SK-N-SH (cell line): Measurements from ENCODE around the gene INSRR. TPM values are rescaled to one million over a fixed set of nuclear protein-coding genes. Genes with fewer than 3 reads are reported as not detected.

Experiments used
- CTCF ChIA-PET: fragments of 300-600, 350-600 bp; formaldehyde crosslinking; extraction: SDS; loops from one replicate; lab custom pipeline; 2021; lab: Yijun Ruan, JAX
- POLR2A ChIA-PET: fragments of 350-600 bp; sonication (Branson Sonifier 250); formaldehyde crosslinking; extraction: SDS; loops from one replicate; lab custom pipeline; 2020; ENCODE audit warnings: antibody characterized with exemption, inconsistent platforms; lab: Yijun Ruan, JAX
- DNase-seq: peaks from one replicate; pipeline ENCODE4 v3.0.0; 2012
- H2AFZ ChIP-seq: fragments of 200-600 bp; sonication (generic); 2 replicates; pipeline ENCODE4 v1.8.1; 2016; ENCODE audit warnings: antibody characterized with exemption, mild to moderate bottlenecking, low read depth
- H3F3A ChIP-seq: fragments of 200-600 bp; sonication (generic); replicated peaks from 2 replicates; pipeline ENCODE3; 2016; ENCODE audit warnings: antibody characterized with exemption, mild to moderate bottlenecking; ENCODE audit not compliant: insufficient read depth
- H3K27ac ChIP-seq, 2 experiments: fragments of 200-500 bp in 1 of 2; fragments of 200-600 bp in 1 of 2; sonication (Bioruptor generic) in 1 of 2; sonication (generic), shearing (Covaris generic) in 1 of 2; 2 replicates each; pipeline versions ENCODE4 v1.5.1 to v1.6.1; 2014 to 2016; ENCODE audit warnings: low read depth in 2 of 2, inconsistent platforms in 1 of 2, low read length in 1 of 2, mild to moderate bottlenecking in 1 of 2, mixed read lengths in 1 of 2
- H3K27me3 ChIP-seq: fragments of 200-600 bp; sonication (generic), shearing (Covaris generic); 2 replicates; pipeline ENCODE4 v1.6.1; 2016; ENCODE audit warnings: mixed run types; ENCODE audit not compliant: insufficient read depth
- H3K36me3 ChIP-seq, 2 experiments: fragments of 200-500 bp in 1 of 2; fragments of 200-600 bp in 1 of 2; sonication (Bioruptor generic) in 1 of 2; sonication (generic) in 1 of 2; replicated peaks in 1 of 2; 2 replicates each; pipeline versions ENCODE3 to v1.5.1; 2014 to 2016; ENCODE audit warnings: low read length in 1 of 2, mild to moderate bottlenecking in 1 of 2; ENCODE audit not compliant: insufficient read depth in 2 of 2, control insufficient read depth in 1 of 2
- H3K4me1 ChIP-seq, 2 experiments: fragments of 200-500 bp in 1 of 2; fragments of 200-600 bp in 1 of 2; sonication (Bioruptor generic) in 1 of 2; sonication (generic), shearing (Covaris generic) in 1 of 2; 2 replicates each; pipeline versions ENCODE4 v1.5.1 to v1.6.1; 2014 to 2016; ENCODE audit warnings: low read depth in 1 of 2, low read length in 1 of 2, mixed run types in 1 of 2; ENCODE audit not compliant: insufficient read depth in 2 of 2, control insufficient read depth in 1 of 2
- H3K4me2 ChIP-seq: fragments of 200-600 bp; sonication (generic), shearing (Covaris generic); 2 replicates; pipeline ENCODE4 v1.6.1; 2017; ENCODE audit warnings: mixed run types
- H3K4me3 ChIP-seq, 2 experiments: fragments of 200-500 bp in 1 of 2; fragments of 200-600 bp in 1 of 2; sonication (Bioruptor generic) in 1 of 2; sonication (generic), shearing (Covaris generic) in 1 of 2; 2 replicates each; pipeline versions ENCODE4 v1.5.1 to v1.8.1; 2014 to 2016; ENCODE audit warnings: low read depth in 2 of 2, inconsistent platforms in 1 of 2, low read length in 1 of 2, mild to moderate bottlenecking in 1 of 2, mixed read lengths in 1 of 2, moderate library complexity in 1 of 2
- H3K79me2 ChIP-seq: fragments of 200-600 bp; sonication (generic); 2 replicates; pipeline ENCODE4 v1.8.1; 2017; ENCODE audit warnings: mild to moderate bottlenecking; ENCODE audit not compliant: insufficient read depth
- H3K9ac ChIP-seq: fragments of 200-600 bp; sonication (generic); 2 replicates; pipeline ENCODE4 v1.6.1; 2017; ENCODE audit warnings: mixed run types
- H3K9me2 ChIP-seq: fragments of 200-600 bp; sonication (generic); 2 replicates; pipeline ENCODE4 v1.6.1; 2017; ENCODE audit warnings: mixed run types
- H3K9me3 ChIP-seq: fragments of 200-600 bp; sonication (generic); 2 replicates; pipeline ENCODE4 v1.6.1; 2017; ENCODE audit warnings: mixed run types, mild to moderate bottlenecking, moderate library complexity
- H4K20me1 ChIP-seq: fragments of 200-600 bp; sonication (generic); 2 replicates; pipeline ENCODE4 v1.6.1; 2017; ENCODE audit warnings: mild to moderate bottlenecking, mixed run types; ENCODE audit not compliant: insufficient read depth
- ELF1 ChIP-seq: IDR thresholded peaks from 2 replicates; pipeline ENCODE4 v1.4.0; 2012
- EP300 ChIP-seq, 2 experiments: IDR thresholded peaks; 2 replicates each; pipeline versions ENCODE4 v1.4.0 to v1.6.1; 2012; ENCODE audit warnings: borderline replicate concordance in 1 of 2, low read depth in 1 of 2, low read length in 1 of 2
- FOXJ3 ChIP-seq: sonication (generic); formaldehyde crosslinking; IDR thresholded peaks from 2 replicates; pipeline ENCODE4 v1.5.1; 2020; ENCODE audit warnings: mild to moderate bottlenecking, missing genetic modification reagents
- GATA2 ChIP-seq: sonication (generic); formaldehyde crosslinking; IDR thresholded peaks from 2 replicates; pipeline ENCODE4 v1.5.0; 2020; ENCODE audit warnings: mild to moderate bottlenecking, missing genetic modification reagents
- JUND ChIP-seq: IDR thresholded peaks from 2 replicates; pipeline ENCODE4 v1.4.0; 2012
- MEF2A ChIP-seq: IDR thresholded peaks from 2 replicates; pipeline ENCODE4 v1.4.0; 2012; ENCODE audit warnings: low read depth, borderline replicate concordance
- MXI1 ChIP-seq: IDR thresholded peaks from 2 replicates; pipeline ENCODE4 v1.6.1; 2012; ENCODE audit warnings: mild to moderate bottlenecking, low read depth, low read length, improper control_type of control experiment
- NFIC ChIP-seq: IDR thresholded peaks from 2 replicates; pipeline ENCODE4 v1.4.0; 2012; ENCODE audit warnings: borderline replicate concordance
- RAD21 ChIP-seq: IDR thresholded peaks from 2 replicates; pipeline ENCODE4 v1.6.1; 2012; ENCODE audit warnings: mild to moderate bottlenecking, low read length
- RCOR1 ChIP-seq: fragments of 150-350 bp; IDR thresholded peaks from 2 replicates; pipeline ENCODE4 v1.6.1; 2017; ENCODE audit warnings: antibody characterized with exemption, low read length
- SIN3A ChIP-seq: IDR thresholded peaks from 2 replicates; pipeline ENCODE4 v1.6.1; 2012; ENCODE audit warnings: low read depth, mild to moderate bottlenecking, low read length, moderate library complexity, borderline replicate concordance
- SMC3 ChIP-seq: IDR thresholded peaks from 2 replicates; pipeline ENCODE4 v1.6.1; 2012; ENCODE audit warnings: low read depth, low read length, improper control_type of control experiment
- TCF12 ChIP-seq: IDR thresholded peaks from 2 replicates; pipeline ENCODE4 v1.4.0; 2012
- TEAD4 ChIP-seq: IDR thresholded peaks from 2 replicates; pipeline ENCODE4 v1.4.0; 2012; ENCODE audit warnings: mild to moderate bottlenecking, borderline replicate concordance; ENCODE audit not compliant: insufficient read depth
- WGBS: methylation state at CpG from one replicate; pipeline ENCODE4 v1.1.6; 2017; ENCODE audit warnings: low lambda C conversion rate; 5-methylcytosine and 5-hydroxymethylcytosine counted together
- polyA plus RNA-seq, 3 experiments: library from polyadenylated mRNA; depleted of rRNA; stranded (reverse); fragments of >200 nt; gene quantifications; 2 replicates each; pipeline ENCODE4 v1.2.3, GENCODE V29; 2012
- TF ChIP-seq, protein P1 (sequence below): fragments of 200-600 bp; sonication (generic); IDR thresholded peaks from 2 replicates; pipeline ENCODE4 v1.6.1; 2017; ENCODE audit warnings: antibody characterized with exemption, mild to moderate bottlenecking, moderate library complexity
- TF ChIP-seq, protein P2 (sequence below): IDR thresholded peaks from 2 replicates; pipeline ENCODE4 v1.6.1; 2012; ENCODE audit warnings: mild to moderate bottlenecking, low read depth, low read length, moderate library complexity
- TF ChIP-seq, protein P3 (sequence below): fragments of 150-350 bp; IDR thresholded peaks from 2 replicates; pipeline ENCODE4 v1.6.1; 2017; ENCODE audit warnings: antibody characterized with exemption, low read length, low read depth, borderline replicate concordance
- TF ChIP-seq, protein P4 (sequence below): IDR thresholded peaks from 2 replicates; pipeline ENCODE4 v1.4.0; 2012; ENCODE audit warnings: low read depth, borderline replicate concordance
- TF ChIP-seq, protein P5 (sequence below): IDR thresholded peaks from 2 replicates; pipeline ENCODE4 v1.4.0; 2012; ENCODE audit warnings: low read depth, borderline replicate concordance
- TF ChIP-seq, protein P6 (sequence below): IDR thresholded peaks from 2 replicates; pipeline ENCODE4; 2012

Gene INSRR
- polyA plus RNA-seq, 1 of the 3 experiments (the other 2 are of a cell fraction), result 0.20 TPM

DNA sequence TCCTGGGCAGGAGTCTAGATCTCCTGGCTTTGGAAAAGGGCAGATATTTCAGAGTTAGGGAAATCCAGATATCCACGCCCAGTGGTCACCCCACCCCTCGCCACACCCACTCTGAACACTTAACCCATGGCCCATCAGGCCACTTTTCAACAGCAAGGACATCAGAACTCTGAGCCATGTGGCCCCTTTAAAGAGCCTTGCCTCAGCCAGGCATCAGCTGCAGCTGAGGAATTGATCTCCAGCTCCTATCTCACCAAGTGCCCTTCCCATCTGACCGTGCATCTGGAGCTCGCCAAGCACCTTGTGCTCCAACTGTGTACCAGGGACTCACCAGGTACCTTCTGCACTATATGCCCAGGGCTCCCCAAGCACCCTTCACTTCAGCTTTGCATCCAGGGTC, 22.0 kb downstream of the INSRR start:
- H3K9ac ChIP-seq, result no peak overlapping the region
- DNase-seq, result no peak
- TF ChIP-seq ELF1 (no peak), FOXJ3 (no peak), TEAD4 (no peak), SIN3A (no peak), NFIC (no peak), GATA2 (no peak), RCOR1 (no peak), RAD21 (no peak), MXI1 (no peak), TCF12 (no peak), JUND (no peak), EP300 (IDR thresholded peaks at IDR 0.05; ENCODE audit: borderline replicate concordance in 1 of 2, low read depth in 1 of 2, low read length in 1 of 2) (no peak), MEF2A (no peak), SMC3 (no peak)
- TF ChIP-seq, protein P1, sequence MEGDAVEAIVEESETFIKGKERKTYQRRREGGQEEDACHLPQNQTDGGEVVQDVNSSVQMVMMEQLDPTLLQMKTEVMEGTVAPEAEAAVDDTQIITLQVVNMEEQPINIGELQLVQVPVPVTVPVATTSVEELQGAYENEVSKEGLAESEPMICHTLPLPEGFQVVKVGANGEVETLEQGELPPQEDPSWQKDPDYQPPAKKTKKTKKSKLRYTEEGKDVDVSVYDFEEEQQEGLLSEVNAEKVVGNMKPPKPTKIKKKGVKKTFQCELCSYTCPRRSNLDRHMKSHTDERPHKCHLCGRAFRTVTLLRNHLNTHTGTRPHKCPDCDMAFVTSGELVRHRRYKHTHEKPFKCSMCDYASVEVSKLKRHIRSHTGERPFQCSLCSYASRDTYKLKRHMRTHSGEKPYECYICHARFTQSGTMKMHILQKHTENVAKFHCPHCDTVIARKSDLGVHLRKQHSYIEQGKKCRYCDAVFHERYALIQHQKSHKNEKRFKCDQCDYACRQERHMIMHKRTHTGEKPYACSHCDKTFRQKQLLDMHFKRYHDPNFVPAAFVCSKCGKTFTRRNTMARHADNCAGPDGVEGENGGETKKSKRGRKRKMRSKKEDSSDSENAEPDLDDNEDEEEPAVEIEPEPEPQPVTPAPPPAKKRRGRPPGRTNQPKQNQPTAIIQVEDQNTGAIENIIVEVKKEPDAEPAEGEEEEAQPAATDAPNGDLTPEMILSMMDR, result no peak
- TF ChIP-seq, protein P2, sequence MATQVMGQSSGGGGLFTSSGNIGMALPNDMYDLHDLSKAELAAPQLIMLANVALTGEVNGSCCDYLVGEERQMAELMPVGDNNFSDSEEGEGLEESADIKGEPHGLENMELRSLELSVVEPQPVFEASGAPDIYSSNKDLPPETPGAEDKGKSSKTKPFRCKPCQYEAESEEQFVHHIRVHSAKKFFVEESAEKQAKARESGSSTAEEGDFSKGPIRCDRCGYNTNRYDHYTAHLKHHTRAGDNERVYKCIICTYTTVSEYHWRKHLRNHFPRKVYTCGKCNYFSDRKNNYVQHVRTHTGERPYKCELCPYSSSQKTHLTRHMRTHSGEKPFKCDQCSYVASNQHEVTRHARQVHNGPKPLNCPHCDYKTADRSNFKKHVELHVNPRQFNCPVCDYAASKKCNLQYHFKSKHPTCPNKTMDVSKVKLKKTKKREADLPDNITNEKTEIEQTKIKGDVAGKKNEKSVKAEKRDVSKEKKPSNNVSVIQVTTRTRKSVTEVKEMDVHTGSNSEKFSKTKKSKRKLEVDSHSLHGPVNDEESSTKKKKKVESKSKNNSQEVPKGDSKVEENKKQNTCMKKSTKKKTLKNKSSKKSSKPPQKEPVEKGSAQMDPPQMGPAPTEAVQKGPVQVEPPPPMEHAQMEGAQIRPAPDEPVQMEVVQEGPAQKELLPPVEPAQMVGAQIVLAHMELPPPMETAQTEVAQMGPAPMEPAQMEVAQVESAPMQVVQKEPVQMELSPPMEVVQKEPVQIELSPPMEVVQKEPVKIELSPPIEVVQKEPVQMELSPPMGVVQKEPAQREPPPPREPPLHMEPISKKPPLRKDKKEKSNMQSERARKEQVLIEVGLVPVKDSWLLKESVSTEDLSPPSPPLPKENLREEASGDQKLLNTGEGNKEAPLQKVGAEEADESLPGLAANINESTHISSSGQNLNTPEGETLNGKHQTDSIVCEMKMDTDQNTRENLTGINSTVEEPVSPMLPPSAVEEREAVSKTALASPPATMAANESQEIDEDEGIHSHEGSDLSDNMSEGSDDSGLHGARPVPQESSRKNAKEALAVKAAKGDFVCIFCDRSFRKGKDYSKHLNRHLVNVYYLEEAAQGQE, result no peak
- TF ChIP-seq, protein P3, sequence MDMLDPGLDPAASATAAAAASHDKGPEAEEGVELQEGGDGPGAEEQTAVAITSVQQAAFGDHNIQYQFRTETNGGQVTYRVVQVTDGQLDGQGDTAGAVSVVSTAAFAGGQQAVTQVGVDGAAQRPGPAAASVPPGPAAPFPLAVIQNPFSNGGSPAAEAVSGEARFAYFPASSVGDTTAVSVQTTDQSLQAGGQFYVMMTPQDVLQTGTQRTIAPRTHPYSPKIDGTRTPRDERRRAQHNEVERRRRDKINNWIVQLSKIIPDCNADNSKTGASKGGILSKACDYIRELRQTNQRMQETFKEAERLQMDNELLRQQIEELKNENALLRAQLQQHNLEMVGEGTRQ, result no peak
- TF ChIP-seq, protein P4, sequence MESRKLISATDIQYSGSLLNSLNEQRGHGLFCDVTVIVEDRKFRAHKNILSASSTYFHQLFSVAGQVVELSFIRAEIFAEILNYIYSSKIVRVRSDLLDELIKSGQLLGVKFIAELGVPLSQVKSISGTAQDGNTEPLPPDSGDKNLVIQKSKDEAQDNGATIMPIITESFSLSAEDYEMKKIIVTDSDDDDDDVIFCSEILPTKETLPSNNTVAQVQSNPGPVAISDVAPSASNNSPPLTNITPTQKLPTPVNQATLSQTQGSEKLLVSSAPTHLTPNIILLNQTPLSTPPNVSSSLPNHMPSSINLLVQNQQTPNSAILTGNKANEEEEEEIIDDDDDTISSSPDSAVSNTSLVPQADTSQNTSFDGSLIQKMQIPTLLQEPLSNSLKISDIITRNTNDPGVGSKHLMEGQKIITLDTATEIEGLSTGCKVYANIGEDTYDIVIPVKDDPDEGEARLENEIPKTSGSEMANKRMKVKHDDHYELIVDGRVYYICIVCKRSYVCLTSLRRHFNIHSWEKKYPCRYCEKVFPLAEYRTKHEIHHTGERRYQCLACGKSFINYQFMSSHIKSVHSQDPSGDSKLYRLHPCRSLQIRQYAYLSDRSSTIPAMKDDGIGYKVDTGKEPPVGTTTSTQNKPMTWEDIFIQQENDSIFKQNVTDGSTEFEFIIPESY, result no peak
- TF ChIP-seq, protein P5, sequence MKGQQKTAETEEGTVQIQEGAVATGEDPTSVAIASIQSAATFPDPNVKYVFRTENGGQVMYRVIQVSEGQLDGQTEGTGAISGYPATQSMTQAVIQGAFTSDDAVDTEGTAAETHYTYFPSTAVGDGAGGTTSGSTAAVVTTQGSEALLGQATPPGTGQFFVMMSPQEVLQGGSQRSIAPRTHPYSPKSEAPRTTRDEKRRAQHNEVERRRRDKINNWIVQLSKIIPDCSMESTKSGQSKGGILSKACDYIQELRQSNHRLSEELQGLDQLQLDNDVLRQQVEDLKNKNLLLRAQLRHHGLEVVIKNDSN, result no peak
- TF ChIP-seq, protein P6, sequence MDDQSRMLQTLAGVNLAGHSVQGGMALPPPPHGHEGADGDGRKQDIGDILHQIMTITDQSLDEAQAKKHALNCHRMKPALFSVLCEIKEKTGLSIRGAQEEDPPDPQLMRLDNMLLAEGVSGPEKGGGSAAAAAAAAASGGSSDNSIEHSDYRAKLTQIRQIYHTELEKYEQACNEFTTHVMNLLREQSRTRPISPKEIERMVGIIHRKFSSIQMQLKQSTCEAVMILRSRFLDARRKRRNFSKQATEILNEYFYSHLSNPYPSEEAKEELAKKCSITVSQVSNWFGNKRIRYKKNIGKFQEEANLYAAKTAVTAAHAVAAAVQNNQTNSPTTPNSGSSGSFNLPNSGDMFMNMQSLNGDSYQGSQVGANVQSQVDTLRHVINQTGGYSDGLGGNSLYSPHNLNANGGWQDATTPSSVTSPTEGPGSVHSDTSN, result no peak
- peaks cover 0 to 63% of the 10 kb centered on the region in 2 experiments; a peak in 2 of 4 replicates for H3K4me1 ChIP-seq
- ChIA-PET POLR2A (interaction anchor here (0.7 to 5.8 kb wide), 3 partner anchors 24 to 35 kb away, joined by 3 to 38 read pairs (median 6); partner anchors contain the start of genes INSRR and NTRK1), CTCF (interaction anchor here (0.6 to 12.8 kb wide), 10 partner anchors 10 to 148 kb away, joined by 3 to 476 read pairs (median 28); partner anchors contain the start of genes INSRR, NTRK1 and PEAR1)
- no peaks in the 10 kb centered on the region for H4K20me1 ChIP-seq
- no peak overlapping the region for H2AFZ ChIP-seq
- H3F3A ChIP-seq, result no peaks in the 10 kb centered on the region
- no peaks in the 10 kb centered on the region for H3K36me3 ChIP-seq
- no peak overlapping the region for H3K27ac ChIP-seq
- no peaks in the 10 kb centered on the region for H3K9me3 ChIP-seq
- H3K27me3 ChIP-seq, result peaks cover 9% of the 10 kb centered on the region; the same call in 1 of the 2 replicates
- 83% methylated on average over 3 of the region's 4 CpGs for WGBS
- H3K9me2 ChIP-seq, result no peaks in the 10 kb centered on the region
- no peak overlapping the region for H3K4me3 ChIP-seq
- H3K4me2 ChIP-seq, result no peak overlapping the region
- no peaks in the 10 kb centered on the region for H3K79me2 ChIP-seq
